Right lobe of liver (tissue), 4 donors: ENCODE data around the gene PTOV1.

Experiments
- POLR2A ChIP-seq: fragments of 450-650 bp; IDR thresholded peaks from one replicate; pipeline ENCODE4 v1.6.1; 2017; ENCODE audit warnings: antibody characterized with exemption, mild to moderate bottlenecking
- TF ChIP-seq, protein P1 (sequence below), 4 donors: fragments of 200-600 bp in 3 of 4; fragments of 450-650 bp in 1 of 4; IDR thresholded peaks; one replicate each; pipeline versions ENCODE4 v1.5.1 to v1.8.0; 2016 to 2022; ENCODE audit warnings: antibody characterized with exemption in 4 of 4, mild to moderate bottlenecking in 2 of 4
- donor health status: DM: no; HTN: no; CAD: no.
- donor health status: DM: no; HTN: no; CAD: no.
- donor health status: DM: no; HTN: yes; CAD: no.

DNA sequence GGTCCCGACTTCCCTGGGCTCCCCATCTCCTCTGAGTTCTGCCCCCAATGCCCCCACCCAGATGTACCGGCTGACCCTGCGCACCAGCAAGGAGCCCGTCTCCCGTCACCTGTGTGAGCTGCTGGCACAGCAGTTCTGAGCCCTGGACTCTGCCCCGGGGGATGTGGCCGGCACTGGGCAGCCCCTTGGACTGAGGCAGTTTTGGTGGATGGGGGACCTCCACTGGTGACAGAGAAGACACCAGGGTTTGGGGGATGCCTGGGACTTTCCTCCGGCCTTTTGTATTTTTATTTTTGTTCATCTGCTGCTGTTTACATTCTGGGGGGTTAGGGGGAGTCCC lies 44.4 kb upstream of the PTOV1 start:
- TF ChIP-seq, protein P1, sequence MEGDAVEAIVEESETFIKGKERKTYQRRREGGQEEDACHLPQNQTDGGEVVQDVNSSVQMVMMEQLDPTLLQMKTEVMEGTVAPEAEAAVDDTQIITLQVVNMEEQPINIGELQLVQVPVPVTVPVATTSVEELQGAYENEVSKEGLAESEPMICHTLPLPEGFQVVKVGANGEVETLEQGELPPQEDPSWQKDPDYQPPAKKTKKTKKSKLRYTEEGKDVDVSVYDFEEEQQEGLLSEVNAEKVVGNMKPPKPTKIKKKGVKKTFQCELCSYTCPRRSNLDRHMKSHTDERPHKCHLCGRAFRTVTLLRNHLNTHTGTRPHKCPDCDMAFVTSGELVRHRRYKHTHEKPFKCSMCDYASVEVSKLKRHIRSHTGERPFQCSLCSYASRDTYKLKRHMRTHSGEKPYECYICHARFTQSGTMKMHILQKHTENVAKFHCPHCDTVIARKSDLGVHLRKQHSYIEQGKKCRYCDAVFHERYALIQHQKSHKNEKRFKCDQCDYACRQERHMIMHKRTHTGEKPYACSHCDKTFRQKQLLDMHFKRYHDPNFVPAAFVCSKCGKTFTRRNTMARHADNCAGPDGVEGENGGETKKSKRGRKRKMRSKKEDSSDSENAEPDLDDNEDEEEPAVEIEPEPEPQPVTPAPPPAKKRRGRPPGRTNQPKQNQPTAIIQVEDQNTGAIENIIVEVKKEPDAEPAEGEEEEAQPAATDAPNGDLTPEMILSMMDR (IDR thresholded peaks at IDR 0.05), result no peak
- TF ChIP-seq POLR2A, result no peak
